HL-60 (cell line): Measurements from ENCODE around the gene HMG20A.

ENCODE experiments used
- DNase-seq, 2 experiments: peaks; one replicate each; pipeline ENCODE4 v3.0.0-alpha.2; 2010 to 2020; ENCODE audit warnings: low read depth in 1 of 2, low spot score in 1 of 2
- H3K27ac ChIP-seq: fragments of 250-450 bp; sonication (Bioruptor Pico); replicated peaks from 2 replicates; pipeline ENCODE4 v1.5.1; 2020; ENCODE audit warnings: mild to moderate bottlenecking, moderate library complexity
- H3K27me3 ChIP-seq: fragments of 250-450 bp; sonication (Bioruptor Pico); 2 replicates; pipeline ENCODE4 v1.5.1; 2021; ENCODE audit warnings: mild to moderate bottlenecking, moderate library complexity; ENCODE audit not compliant: insufficient read depth, poor library complexity, severe bottlenecking
- H3K4me3 ChIP-seq: replicated peaks from 2 replicates; pipeline ENCODE4 v1.5.1; 2011; ENCODE audit warnings: mild to moderate bottlenecking, control low read depth, low read length; ENCODE audit not compliant: insufficient read depth
- CTCF ChIP-seq: IDR thresholded peaks from one replicate; pipeline ENCODE4 v1.5.1; 2011; ENCODE audit warnings: low read length, control low read depth, inconsistent platforms; ENCODE audit not compliant: insufficient read depth
- GABPA ChIP-seq: IDR thresholded peaks from 2 replicates; pipeline ENCODE4 v1.6.1; 2012; ENCODE audit warnings: low read depth
- POLR2AphosphoS5 ChIP-seq: IDR thresholded peaks from 2 replicates; pipeline ENCODE4 v1.6.1; 2012; ENCODE audit warnings: low read depth
- REST ChIP-seq: IDR thresholded peaks from 2 replicates; pipeline ENCODE4 v1.6.1; 2012; ENCODE audit warnings: low read depth; ENCODE audit not compliant: insufficient replicate concordance
- SPI1 ChIP-seq: IDR thresholded peaks from 2 replicates; pipeline ENCODE4 v1.6.1; 2012; ENCODE audit warnings: low read depth, mild to moderate bottlenecking, borderline replicate concordance

HMG20A gene

GRCh38 chr15:77396692-77397091 lies 24.0 kb upstream of the HMG20A start:
- Histone ChIP-seq H3K27ac (no peak overlapping the region), H3K27me3 (no peaks in the 10 kb centered on the region), H3K4me3 (no peak overlapping the region)
- TF ChIP-seq GABPA (no peak), REST (peak; percentile 88), SPI1 (no peak)
- DNase-seq, result no peak

- Histone ChIP-seq H3K27me3 (no peaks in the 10 kb centered on the region), H3K4me3 (no peak overlapping the region), H3K27ac (no peak overlapping the region)
- TF ChIP-seq SPI1 (no peak), POLR2AphosphoS5 (no peak)
- no peak for DNase-seq
Observed at GRCh38 chr15:77398927-77399326, 21.8 kb upstream of the HMG20A start.

- no peak for DNase-seq
- H3K27me3 ChIP-seq, result no peaks in the 10 kb centered on the region
- no peak overlapping the region for H3K27ac ChIP-seq
- TF ChIP-seq SPI1, result no peak
- TF ChIP-seq REST, result no peak
- no peak for TF ChIP-seq POLR2AphosphoS5
- no peak for TF ChIP-seq GABPA
- no peak for TF ChIP-seq CTCF
- H3K4me3 ChIP-seq, result no peak overlapping the region
Observed at GRCh38 chr15:77400258-77400657, 20.4 kb upstream of the HMG20A start.

GRCh38 chr15:77402740-77403379 lies 17.8 kb upstream of the HMG20A start:
- TF ChIP-seq REST, result no peak
- no peak for TF ChIP-seq SPI1
- Histone ChIP-seq H3K4me3 (no peak overlapping the region), H3K27me3 (no peaks in the 10 kb centered on the region), H3K27ac (no peak overlapping the region)
- DNase-seq, result no peak
